ENCODE measurements around the gene C5AR1.

DNA sequence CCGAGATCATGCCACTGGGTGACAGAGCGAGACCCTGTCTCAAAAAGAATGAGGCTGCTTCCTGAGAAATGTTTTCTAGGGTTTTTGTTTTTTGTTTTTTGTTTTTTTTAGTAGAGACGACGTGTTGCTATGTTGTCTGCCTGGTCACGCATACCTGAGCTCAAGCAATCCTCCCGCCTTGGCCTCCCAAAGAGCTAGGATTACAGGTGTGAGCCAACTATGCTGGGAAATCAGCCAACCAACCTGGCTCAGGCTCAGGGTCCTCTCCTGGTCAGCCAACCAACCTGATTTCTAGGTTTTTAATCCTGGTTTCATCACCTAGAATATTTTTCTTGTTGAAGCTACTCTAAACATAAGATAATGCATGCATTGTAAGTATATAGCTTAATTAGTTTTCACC, 47.2 kb downstream of the C5AR1 start:
- TF ChIP-seq, protein P1, sequence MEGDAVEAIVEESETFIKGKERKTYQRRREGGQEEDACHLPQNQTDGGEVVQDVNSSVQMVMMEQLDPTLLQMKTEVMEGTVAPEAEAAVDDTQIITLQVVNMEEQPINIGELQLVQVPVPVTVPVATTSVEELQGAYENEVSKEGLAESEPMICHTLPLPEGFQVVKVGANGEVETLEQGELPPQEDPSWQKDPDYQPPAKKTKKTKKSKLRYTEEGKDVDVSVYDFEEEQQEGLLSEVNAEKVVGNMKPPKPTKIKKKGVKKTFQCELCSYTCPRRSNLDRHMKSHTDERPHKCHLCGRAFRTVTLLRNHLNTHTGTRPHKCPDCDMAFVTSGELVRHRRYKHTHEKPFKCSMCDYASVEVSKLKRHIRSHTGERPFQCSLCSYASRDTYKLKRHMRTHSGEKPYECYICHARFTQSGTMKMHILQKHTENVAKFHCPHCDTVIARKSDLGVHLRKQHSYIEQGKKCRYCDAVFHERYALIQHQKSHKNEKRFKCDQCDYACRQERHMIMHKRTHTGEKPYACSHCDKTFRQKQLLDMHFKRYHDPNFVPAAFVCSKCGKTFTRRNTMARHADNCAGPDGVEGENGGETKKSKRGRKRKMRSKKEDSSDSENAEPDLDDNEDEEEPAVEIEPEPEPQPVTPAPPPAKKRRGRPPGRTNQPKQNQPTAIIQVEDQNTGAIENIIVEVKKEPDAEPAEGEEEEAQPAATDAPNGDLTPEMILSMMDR (IDR thresholded peaks at IDR 0.05): no peak
- TF ChIP-seq EP300 (IDR thresholded peaks at IDR 0.05) (no peak), POLR2A (IDR thresholded peaks at IDR 0.05) (no peak)

Measured in ovary (tissue), 3 donors.